Ovary (tissue), 3 donors: ENCODE results near the gene ARHGEF17.

Source experiments
- POLR2A ChIP-seq: fragments of 450-650 bp; IDR thresholded peaks from one replicate; pipeline ENCODE4 v1.6.1; 2017; ENCODE audit warnings: antibody characterized with exemption, mild to moderate bottlenecking, moderate library complexity
- TF ChIP-seq, protein P1 (sequence below), 3 donors: fragments of 450-650 bp in 2 of 3; fragments of 200-600 bp in 1 of 3; IDR thresholded peaks; one replicate each; pipeline versions ENCODE4 v1.5.1 to v1.8.0; 2016 to 2022; ENCODE audit warnings: antibody characterized with exemption in 3 of 3, mild to moderate bottlenecking in 1 of 3
- donor health status: DM: no; HTN: no; CAD: no.

DNA sequence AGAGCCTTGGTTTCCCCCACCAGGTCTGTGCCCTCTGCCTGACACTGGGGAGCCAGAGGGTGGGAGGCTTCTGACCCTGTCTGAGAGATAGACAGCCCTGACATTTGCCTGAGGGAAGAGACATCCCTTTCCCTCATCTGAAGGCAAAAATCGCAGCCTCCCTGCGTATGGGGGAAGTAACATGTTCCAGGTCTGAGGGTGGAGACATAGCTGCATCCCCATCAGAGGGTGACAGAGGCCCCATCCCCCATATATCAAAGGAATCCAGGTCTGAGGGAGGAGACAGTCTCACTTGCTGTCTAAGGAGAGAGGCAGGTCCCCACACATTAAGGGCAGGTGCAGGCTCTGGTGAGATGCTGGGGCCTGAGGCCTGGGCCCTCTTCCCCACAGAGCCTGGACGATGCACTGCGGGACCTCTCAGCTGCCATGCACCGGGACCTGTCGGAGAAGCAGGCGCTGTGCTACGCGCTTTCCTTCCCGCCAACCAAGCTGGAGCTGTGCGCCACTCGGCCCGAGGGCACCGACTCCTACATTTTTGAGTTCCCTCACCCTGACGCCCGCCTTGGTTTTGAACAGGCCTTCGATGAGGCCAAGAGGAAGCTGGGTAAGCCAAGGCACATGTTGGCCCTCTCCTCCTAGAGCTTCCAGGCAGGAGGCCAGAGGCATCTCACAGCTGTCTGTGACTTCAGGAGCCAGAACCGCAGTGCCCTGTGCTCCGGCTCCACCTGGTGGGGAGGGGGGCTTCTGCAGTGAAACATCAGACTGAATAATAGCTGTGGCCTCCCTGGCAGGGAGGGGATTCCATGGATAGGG lies 52.1 kb downstream of the ARHGEF17 start:
- TF ChIP-seq, protein P1, sequence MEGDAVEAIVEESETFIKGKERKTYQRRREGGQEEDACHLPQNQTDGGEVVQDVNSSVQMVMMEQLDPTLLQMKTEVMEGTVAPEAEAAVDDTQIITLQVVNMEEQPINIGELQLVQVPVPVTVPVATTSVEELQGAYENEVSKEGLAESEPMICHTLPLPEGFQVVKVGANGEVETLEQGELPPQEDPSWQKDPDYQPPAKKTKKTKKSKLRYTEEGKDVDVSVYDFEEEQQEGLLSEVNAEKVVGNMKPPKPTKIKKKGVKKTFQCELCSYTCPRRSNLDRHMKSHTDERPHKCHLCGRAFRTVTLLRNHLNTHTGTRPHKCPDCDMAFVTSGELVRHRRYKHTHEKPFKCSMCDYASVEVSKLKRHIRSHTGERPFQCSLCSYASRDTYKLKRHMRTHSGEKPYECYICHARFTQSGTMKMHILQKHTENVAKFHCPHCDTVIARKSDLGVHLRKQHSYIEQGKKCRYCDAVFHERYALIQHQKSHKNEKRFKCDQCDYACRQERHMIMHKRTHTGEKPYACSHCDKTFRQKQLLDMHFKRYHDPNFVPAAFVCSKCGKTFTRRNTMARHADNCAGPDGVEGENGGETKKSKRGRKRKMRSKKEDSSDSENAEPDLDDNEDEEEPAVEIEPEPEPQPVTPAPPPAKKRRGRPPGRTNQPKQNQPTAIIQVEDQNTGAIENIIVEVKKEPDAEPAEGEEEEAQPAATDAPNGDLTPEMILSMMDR (IDR thresholded peaks at IDR 0.05), result no peak
- TF ChIP-seq POLR2A, result no peak
